Mesendoderm (in vitro differentiated cells): Measurements from ENCODE around the gene VDR.
"Not testable (repeated sequence)": the region's sequence is repeated elsewhere in the genome, so short reads cannot be mapped to it uniquely, and the experiment has no call there.

ENCODE experiments used
- DNase-seq: peaks from one replicate; pipeline ENCODE4 v3.0.0; 2013
- H2AK5ac ChIP-seq: 2 replicates; pipeline ENCODE4 v1.6.1; 2013; ENCODE audit warnings: low read length, inconsistent platforms
- H2BK120ac ChIP-seq: 2 replicates; pipeline ENCODE4 v1.6.1; 2013; ENCODE audit warnings: low read depth, mild to moderate bottlenecking, low read length, moderate library complexity, mixed read lengths
- H2BK15ac ChIP-seq: replicated peaks from 2 replicates; pipeline ENCODE4 v1.6.1; 2013; ENCODE audit warnings: low read depth, mild to moderate bottlenecking, moderate library complexity
- H2BK5ac ChIP-seq: 2 replicates; pipeline ENCODE4 v1.6.1; 2013; ENCODE audit warnings: low read length, inconsistent platforms
- H3K18ac ChIP-seq: 2 replicates; pipeline ENCODE4 v1.6.1; 2013; ENCODE audit warnings: mild to moderate bottlenecking, low read length, mixed read lengths
- H3K23ac ChIP-seq: one replicate; pipeline ENCODE4 v1.6.1; 2013; ENCODE audit warnings: low read length
- H3K27ac ChIP-seq: 2 replicates; pipeline ENCODE4 v1.5.1; 2013; ENCODE audit warnings: low read depth, mild to moderate bottlenecking, inconsistent platforms, low read length, moderate library complexity
- H3K27me3 ChIP-seq: 2 replicates; pipeline ENCODE4 v1.6.1; 2013; ENCODE audit warnings: low read length, control low read depth, mild to moderate bottlenecking, inconsistent platforms; ENCODE audit not compliant: insufficient read depth, poor library complexity
- H3K36me3 ChIP-seq: 2 replicates; pipeline ENCODE4 v1.6.1; 2013; ENCODE audit warnings: low read length, inconsistent platforms; ENCODE audit not compliant: control insufficient read depth, insufficient read depth
- H3K4ac ChIP-seq: one replicate; pipeline ENCODE4 v1.6.1; 2013; ENCODE audit warnings: low read depth, mild to moderate bottlenecking, low read length, moderate library complexity
- H3K4me1 ChIP-seq: 2 replicates; pipeline ENCODE4 v1.6.1; 2013; ENCODE audit warnings: low read depth, low read length, inconsistent platforms; ENCODE audit not compliant: control insufficient read depth
- H3K4me2 ChIP-seq: 2 replicates; pipeline ENCODE4 v1.6.1; 2013; ENCODE audit warnings: low read length
- H3K4me3 ChIP-seq: 2 replicates; pipeline ENCODE4 v1.5.1; 2013; ENCODE audit warnings: mild to moderate bottlenecking, low read length
- H3K56ac ChIP-seq: one replicate; pipeline ENCODE4 v1.6.1; 2013; ENCODE audit warnings: low read length
- H3K79me1 ChIP-seq: 2 replicates; pipeline ENCODE4 v1.6.1; 2013; ENCODE audit warnings: low read length, inconsistent platforms
- H3K79me2 ChIP-seq: 2 replicates; pipeline ENCODE4 v1.6.1; 2013; ENCODE audit warnings: mild to moderate bottlenecking, low read length; ENCODE audit not compliant: control insufficient read depth, insufficient read depth
- H3K9ac ChIP-seq: 2 replicates; pipeline ENCODE4 v1.6.1; 2013; ENCODE audit warnings: low read length, inconsistent platforms
- H4K5ac ChIP-seq: one replicate; pipeline ENCODE4 v1.6.1; 2013; ENCODE audit warnings: low read length
- H4K8ac ChIP-seq: one replicate; pipeline ENCODE4 v1.6.1; 2013; ENCODE audit warnings: low read depth, mild to moderate bottlenecking, control low read depth, low read length, moderate library complexity
- WGBS: extraction: QIAGEN DNeasy Blood & Tissue Kit; methylation state at CpG from one replicate; pipeline ENCODE4 v1.1.7; 2013; ENCODE audit warnings: low lambda C conversion rate, missing lambda C conversion rate; ENCODE audit not compliant: insufficient coverage; ENCODE audit errors: extremely low coverage; 5-methylcytosine and 5-hydroxymethylcytosine counted together

Gene VDR

GRCh38 chr12:47817272-47818006, 87.4 kb downstream of the VDR start:
- Histone ChIP-seq H3K9ac (peak overlapping the region; percentile 91), H3K4me2 (peak overlapping the region; percentile 95), H3K36me3 (no peaks in the 10 kb centered on the region), H3K23ac (peak overlapping the region; percentile 97), H3K4me3 (no peak overlapping the region), H2AK5ac (peak overlapping the region; percentile 65), H3K27me3 (no peaks in the 10 kb centered on the region), H3K79me1 (peaks cover 24% of the 10 kb centered on the region), H3K4me1 (peaks cover 54% of the 10 kb centered on the region), H2BK5ac (peak overlapping the region; percentile 31), H4K5ac (no peak overlapping the region), H2BK120ac (no peak overlapping the region), H2BK15ac (no peak overlapping the region), H3K79me2 (peaks cover 64% of the 10 kb centered on the region), H3K18ac (no peak overlapping the region), H3K4ac (no peak overlapping the region), H4K8ac (no peak overlapping the region), H3K27ac (peak overlapping the region; percentile 39), H3K56ac (peak overlapping the region; percentile 94)
- no peak for DNase-seq
- WGBS = no CpG with 5 or more reads among the region's 7 CpGs

GRCh38 chr12:47816403-47817271, 88.2 kb downstream of the VDR start:
- Histone ChIP-seq H3K4me2 (peak overlapping the region; percentile 15), H3K36me3 (no peaks in the 10 kb centered on the region), H3K9ac (peak overlapping the region; percentile 91), H2BK120ac (no peak overlapping the region), H2AK5ac (no peak overlapping the region), H3K79me1 (peaks cover 30% of the 10 kb centered on the region), H3K4me1 (peaks cover 57% of the 10 kb centered on the region), H3K79me2 (peaks cover 72% of the 10 kb centered on the region), H3K27ac (peak overlapping the region; percentile 4), H3K18ac (peak overlapping the region; percentile 35), H3K27me3 (no peaks in the 10 kb centered on the region), H3K56ac (peak overlapping the region; percentile 61), H3K4ac (no peak overlapping the region), H3K4me3 (no peak overlapping the region), H2BK15ac (no peak overlapping the region), H4K5ac (no peak overlapping the region), H4K8ac (no peak overlapping the region), H3K23ac (no peak overlapping the region), H2BK5ac (no peak overlapping the region)
- no CpG with 5 or more reads among the region's 12 CpGs for WGBS
- DNase-seq = peak; percentile 56

- not testable (repeated sequence) for DNase-seq, H4K5ac ChIP-seq, H2AK5ac ChIP-seq, H3K23ac ChIP-seq, H3K56ac ChIP-seq, H3K27ac ChIP-seq, H3K4me2 ChIP-seq, H4K8ac ChIP-seq, H3K4ac ChIP-seq, H2BK15ac ChIP-seq, H3K9ac ChIP-seq, H3K4me3 ChIP-seq, H3K27me3 ChIP-seq, H3K18ac ChIP-seq, H2BK5ac ChIP-seq, H3K36me3 ChIP-seq, H2BK120ac ChIP-seq
- Histone ChIP-seq H3K79me2 (peaks cover 84% of the 10 kb centered on the region), H3K79me1 (peaks cover 34% of the 10 kb centered on the region), H3K4me1 (peaks cover 61% of the 10 kb centered on the region)
- no CpG with 5 or more reads among the region's 5 CpGs for WGBS
Observed at GRCh38 chr12:47815447-47815846, 89.3 kb downstream of the VDR start.

GRCh38 chr12:47814539-47815170, 90.1 kb downstream of the VDR start:
- Histone ChIP-seq H2BK15ac (no peak overlapping the region), H4K8ac (no peak overlapping the region), H3K36me3 (no peaks in the 10 kb centered on the region), H3K18ac (no peak overlapping the region), H3K9ac (peak overlapping the region; percentile 26), H3K4me2 (no peak overlapping the region), H3K4me1 (peaks cover 62% of the 10 kb centered on the region), H2AK5ac (no peak overlapping the region), H3K79me1 (peaks cover 36% of the 10 kb centered on the region), H3K27me3 (no peaks in the 10 kb centered on the region), H3K56ac (peak overlapping the region; percentile 56), H3K79me2 (peaks cover 89% of the 10 kb centered on the region), H2BK120ac (no peak overlapping the region), H3K4me3 (no peak overlapping the region), H3K23ac (peak overlapping the region; percentile 90), H2BK5ac (no peak overlapping the region), H4K5ac (no peak overlapping the region), H3K27ac (peak overlapping the region; percentile 79), H3K4ac (no peak overlapping the region)
- DNase-seq = no peak
- WGBS = no CpG with 5 or more reads among the region's 3 CpGs

GRCh38 chr12:47813511-47814196, 91.1 kb downstream of the VDR start:
- Histone ChIP-seq H2BK5ac (peak overlapping the region; percentile 1), H3K4me2 (peak overlapping the region; percentile 14), H4K8ac (no peak overlapping the region), H3K4me1 (peaks cover 64% of the 10 kb centered on the region), H4K5ac (no peak overlapping the region), H3K36me3 (no peaks in the 10 kb centered on the region), H3K56ac (peak overlapping the region; percentile 56), H3K79me1 (peaks cover 37% of the 10 kb centered on the region), H3K23ac (no peak overlapping the region), H2BK120ac (peak overlapping the region; percentile 21), H3K4me3 (no peak overlapping the region), H3K27ac (peak overlapping the region; percentile 79), H3K27me3 (no peaks in the 10 kb centered on the region), H2AK5ac (no peak overlapping the region), H3K4ac (peak overlapping the region; percentile 90), H2BK15ac (no peak overlapping the region), H3K79me2 (peaks cover 89% of the 10 kb centered on the region), H3K9ac (peak overlapping the region; percentile 42), H3K18ac (peak overlapping the region; percentile 75)
- peak; percentile 89 for DNase-seq
- no CpG with 5 or more reads among the region's 9 CpGs for WGBS
